Measurements from ENCODE around the gene CCDC74B.
"Not testable (repeated sequence)": the region's sequence is repeated elsewhere in the genome, so short reads cannot be mapped to it uniquely, and the experiment has no call there.

Gene CCDC74B

DNA sequence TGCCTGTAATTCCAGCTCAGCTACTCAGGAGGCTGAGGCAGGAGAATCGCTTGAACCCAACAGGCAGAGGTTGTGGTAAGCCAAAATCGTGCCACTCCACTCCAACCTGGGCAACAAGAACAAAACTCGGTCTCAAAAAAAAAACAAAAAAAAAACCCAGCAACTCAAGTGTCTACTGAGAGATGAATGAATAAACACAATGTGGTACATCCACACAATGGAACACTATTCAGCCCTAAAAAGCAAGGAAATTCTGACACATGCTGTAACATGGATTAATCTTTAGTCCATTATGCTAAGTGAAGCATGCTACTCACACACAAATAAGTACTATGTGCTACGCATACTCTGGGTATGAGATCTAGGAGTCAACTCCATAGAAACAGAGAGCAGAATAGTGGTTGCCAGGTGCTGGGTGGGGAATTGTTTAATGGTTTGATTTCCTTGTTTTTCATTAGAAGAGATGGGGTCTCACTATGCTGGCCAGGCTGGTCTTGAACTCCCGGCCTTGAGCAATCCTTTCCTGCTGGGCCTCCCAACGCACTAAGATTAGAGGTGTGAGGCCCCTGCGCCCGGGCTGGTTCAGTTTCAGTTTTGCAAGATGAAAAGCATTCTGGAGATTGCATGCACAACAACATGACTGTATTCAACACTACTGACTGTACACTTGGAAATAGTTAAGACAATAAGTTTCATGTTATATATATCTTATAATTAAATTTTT is 20.5 kb upstream of the CCDC74B start:
- DNase-seq (ENCODE audit: low read depth): no peak

DNA sequence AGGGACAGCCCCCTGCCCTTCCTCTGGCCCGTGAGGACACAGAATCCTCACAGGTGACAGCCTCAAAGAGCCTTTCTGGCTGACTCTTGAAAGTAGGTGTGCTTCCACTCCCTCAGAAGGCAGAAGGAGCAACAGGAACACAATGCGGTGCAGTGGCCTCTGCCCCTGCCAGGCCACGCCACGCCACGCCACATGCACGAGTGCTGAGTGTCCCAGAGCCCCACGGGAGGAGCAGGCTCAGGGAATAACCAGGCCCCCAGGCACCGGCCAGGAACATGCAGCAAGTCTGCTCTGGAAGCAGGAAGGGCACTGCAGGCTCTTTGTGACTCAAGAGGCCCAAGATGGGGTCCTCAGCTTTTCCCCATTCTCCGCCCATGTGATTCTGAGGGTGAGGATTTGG is 18.1 kb upstream of the CCDC74B start:
- no peak for DNase-seq (ENCODE audit: low read depth)

GRCh38 chr2:130162486-130162885 is 17.6 kb upstream of the CCDC74B start:
- DNase-seq (ENCODE audit: low read depth): not testable (repeated sequence)

DNA sequence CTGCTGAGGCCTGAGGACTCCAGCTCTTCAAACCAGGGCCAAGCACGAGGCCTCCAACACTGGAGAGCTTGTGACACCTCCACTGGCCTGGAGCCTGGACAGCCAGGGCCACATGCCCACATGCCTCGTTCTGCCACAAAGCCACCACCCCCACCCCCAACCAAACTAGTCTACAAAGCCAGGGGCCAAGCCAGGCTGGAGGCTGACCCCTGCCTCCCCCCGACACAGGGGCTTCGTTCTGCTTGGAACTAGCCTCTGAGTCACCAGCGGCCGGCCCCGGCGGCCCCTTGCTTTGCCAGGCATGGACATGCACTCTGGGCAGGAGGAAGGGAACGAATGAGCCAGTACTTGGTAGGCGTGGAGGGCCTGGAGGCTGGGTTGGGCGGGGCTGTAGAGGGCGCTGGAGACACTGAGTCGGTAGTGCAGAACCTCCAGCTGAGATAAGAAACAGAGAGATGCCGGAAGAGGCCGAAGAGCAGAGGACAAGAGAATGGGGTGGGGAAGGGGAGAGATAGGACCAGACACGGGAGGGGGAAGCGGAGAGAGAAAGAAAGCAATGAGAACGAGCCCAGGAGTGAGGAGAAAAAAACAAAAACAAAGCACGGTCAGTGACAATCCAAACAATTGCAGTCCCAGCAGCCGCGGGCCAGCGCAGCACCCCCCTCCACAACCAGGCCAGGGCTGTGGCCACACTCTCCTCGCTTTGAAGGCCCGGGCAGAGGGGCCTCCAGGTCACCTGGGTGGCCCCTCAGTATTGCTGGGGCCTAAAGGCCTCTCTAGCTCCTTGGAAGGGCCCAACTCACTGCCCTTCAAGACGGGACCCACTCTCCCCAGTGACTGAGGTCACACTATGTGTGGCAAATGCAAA is 16.2 kb upstream of the CCDC74B start:
- not testable (repeated sequence) for DNase-seq (ENCODE audit: low read depth)

GRCh38 chr2:130160131-130160530 is 15.2 kb upstream of the CCDC74B start:
- no peak for DNase-seq (ENCODE audit: low read depth)

- not testable (repeated sequence) for DNase-seq (ENCODE audit: low read depth)
These were observed 14.5 kb upstream of the CCDC74B start for GRCh38 chr2:130159376-130159775.

DNA sequence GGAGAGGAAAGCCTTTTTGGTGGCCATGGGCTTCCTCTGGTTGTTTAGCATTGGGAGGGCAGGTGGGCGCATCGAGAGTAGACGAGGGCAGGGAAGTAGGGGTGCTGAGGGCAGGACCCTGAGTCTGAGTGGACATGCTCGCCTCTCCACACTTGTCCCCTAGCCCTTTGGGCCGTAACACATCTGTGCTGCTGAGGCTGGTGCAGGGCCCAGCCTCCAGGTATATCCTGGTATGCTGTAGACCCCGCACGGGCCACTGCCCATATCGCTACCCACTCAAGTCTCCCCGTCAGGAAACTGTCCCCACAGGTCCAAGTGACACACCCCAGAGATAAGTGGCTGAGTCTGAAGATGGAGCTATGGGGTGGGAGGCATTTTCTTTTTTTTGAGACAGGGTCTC is 13.7 kb upstream of the CCDC74B start:
- no peak for DNase-seq (ENCODE audit: low read depth)

GRCh38 chr2:130157825-130158514 is 13.1 kb upstream of the CCDC74B start:
- not testable (repeated sequence) for DNase-seq (ENCODE audit: low read depth)

DNA sequence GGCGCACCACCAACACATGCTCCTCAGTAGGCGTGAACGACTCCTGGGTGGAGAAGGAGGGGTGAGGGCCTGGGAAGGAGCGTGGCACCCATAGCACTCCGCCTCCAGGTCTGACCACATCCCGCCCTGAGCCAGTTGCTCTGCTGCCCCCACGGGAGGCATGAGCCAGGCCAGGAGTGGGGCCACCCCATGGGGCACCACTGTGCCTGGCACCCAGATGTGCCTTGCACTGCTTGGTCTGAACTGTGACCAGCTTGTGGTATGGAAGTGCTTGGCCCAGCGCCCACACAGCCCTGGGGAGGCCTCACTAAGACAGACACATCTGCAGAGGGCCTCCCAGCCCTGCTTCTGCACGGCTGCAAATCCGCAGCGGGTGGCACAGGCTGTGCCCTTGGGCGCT is 12.4 kb upstream of the CCDC74B start:
- not testable (repeated sequence) for DNase-seq (ENCODE audit: low read depth)

DNA sequence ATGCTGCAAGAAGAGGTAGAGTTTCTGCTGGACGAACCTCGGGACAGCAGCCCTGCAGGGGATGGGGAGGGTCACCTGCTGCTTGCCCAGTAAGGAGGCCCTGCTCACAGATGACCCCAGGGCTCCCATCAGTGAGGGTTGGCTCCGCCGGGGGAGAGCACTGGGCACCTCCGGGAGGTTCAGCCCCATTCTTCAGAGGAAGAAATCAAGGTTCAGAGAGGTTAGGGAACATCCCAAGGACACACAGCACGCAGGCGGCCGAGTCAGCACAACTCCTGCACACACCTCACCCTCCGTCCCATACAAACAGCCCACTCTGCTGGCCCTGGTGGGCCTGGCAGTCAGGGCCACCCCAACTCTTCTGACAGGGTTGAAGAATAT is 11.7 kb upstream of the CCDC74B start:
- DNase-seq (ENCODE audit: low read depth): no peak

GRCh38 chr2:130155956-130156623 is 11.2 kb upstream of the CCDC74B start:
- not testable (repeated sequence) for DNase-seq (ENCODE audit: low read depth)

GRCh38 chr2:130154773-130155765 is 10.2 kb upstream of the CCDC74B start:
- no peak for DNase-seq (ENCODE audit: low read depth)

DNA sequence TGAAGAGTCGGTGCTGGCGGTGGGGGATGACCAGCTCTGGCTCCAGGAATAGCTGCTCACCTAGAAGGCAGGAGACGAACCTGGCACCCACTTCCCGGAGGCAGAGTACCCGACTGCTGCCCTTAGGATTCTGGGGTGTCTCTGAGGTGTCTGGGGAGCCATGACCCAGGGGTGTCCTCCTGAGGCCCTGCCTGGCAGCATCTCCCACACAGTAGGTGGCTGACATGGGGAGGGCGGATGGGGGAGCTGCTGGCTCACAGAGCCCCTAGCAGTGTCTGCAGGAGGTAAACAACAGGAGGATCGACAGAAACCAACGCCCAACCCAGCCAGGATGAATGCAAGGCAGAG is 9.5 kb upstream of the CCDC74B start:
- DNase-seq (ENCODE audit: low read depth): not testable (repeated sequence)

GRCh38 chr2:130153721-130154422 is 9.0 kb upstream of the CCDC74B start:
- DNase-seq (ENCODE audit: low read depth): not testable (repeated sequence)

- no peak for DNase-seq (ENCODE audit: low read depth)
These were observed 8.1 kb upstream of the CCDC74B start for GRCh38 chr2:130152816-130153595.

- DNase-seq (ENCODE audit: low read depth): not testable (repeated sequence)
These were observed 7.4 kb upstream of the CCDC74B start for GRCh38 chr2:130152136-130152815.

DNA sequence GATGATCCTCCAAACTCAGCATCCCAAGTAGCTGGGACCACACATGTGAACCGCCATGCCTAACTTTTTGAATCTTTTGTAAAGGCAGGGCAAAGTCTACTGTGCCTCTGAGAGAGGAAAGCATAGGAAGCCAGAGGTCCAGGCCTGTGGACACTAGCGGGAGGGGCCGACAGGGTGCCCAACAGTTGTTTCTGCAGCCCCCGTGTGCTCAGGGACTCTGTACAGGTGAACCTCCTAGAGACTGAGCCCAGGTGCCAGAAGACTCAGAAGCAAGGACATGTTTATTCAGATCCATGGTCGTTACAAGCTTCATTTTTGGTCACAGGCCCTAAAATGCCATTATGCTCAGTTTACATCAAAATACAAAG is 6.2 kb upstream of the CCDC74B start:
- not testable (repeated sequence) for DNase-seq (ENCODE audit: low read depth)

- no peak for DNase-seq (ENCODE audit: low read depth)
These were observed 5.6 kb upstream of the CCDC74B start for GRCh38 chr2:130150181-130151144.
